KBM-7 (cell line): ENCODE data around the gene CLDN2.
A peak's percentile ranks its signal among the peaks of the same experiment; 100 is the strongest.
"Not testable (repeated sequence)": the region's sequence is repeated elsewhere in the genome, so short reads cannot be mapped to it uniquely, and the experiment has no call there.

ENCODE experiments used
- DNase-seq: peaks from one replicate; pipeline ENCODE4 v3.0.0-alpha.2; 2015
- in situ Hi-C: fragments of 300-500 bp; cut with MboI; formaldehyde crosslinking; loops from 2 replicates; pipeline ENCODE4 v1.14.3; 2020; ENCODE audit warnings: low sequenced_read_pairs, low pct_unique_long_range_greater_than_20kb, mixed read lengths

The CLDN2 gene, protein sequence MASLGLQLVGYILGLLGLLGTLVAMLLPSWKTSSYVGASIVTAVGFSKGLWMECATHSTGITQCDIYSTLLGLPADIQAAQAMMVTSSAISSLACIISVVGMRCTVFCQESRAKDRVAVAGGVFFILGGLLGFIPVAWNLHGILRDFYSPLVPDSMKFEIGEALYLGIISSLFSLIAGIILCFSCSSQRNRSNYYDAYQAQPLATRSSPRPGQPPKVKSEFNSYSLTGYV

GRCh38 chrX:106919932-106920452 lies at the start of gene CLDN2:
CLDN2 (plus strand) TSS chrX:106920402; CDS start chrX:106928229, 7,827 bp downstream.
- no peak for DNase-seq
- in situ Hi-C loops, result no loop called here

GRCh38 chrX:106872796-106873195 lies 47.4 kb upstream of the CLDN2 start:
- DNase-seq, in situ Hi-C loops: not testable (repeated sequence)

GRCh38 chrX:106874075-106874474 lies 46.1 kb upstream of the CLDN2 start:
- in situ Hi-C loops, result no loop called here
- peak; percentile 24 for DNase-seq

DNA sequence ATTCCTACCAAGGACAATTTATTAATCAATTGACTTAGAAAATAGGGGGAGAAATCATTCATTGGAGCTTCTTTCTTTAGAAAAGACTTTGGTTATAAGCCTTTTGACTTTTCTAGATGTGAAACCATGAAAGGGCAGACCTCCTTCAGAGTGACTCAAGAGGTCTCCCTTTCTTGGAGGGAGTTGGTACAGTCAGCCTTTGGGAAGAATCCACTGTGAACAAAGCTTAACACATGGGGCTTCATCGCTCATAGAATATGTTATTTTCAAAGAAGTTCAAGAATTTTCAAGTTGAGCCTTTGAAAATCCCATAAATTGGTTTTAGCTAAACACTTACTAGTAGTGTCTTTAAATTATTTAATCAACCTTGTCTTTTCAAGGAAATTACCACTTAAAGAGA lies 45.1 kb upstream of the CLDN2 start:
- no peak for DNase-seq
- in situ Hi-C loops, result no loop called here

GRCh38 chrX:106889468-106889867 lies 30.7 kb upstream of the CLDN2 start:
- in situ Hi-C loops, result no loop called here
- DNase-seq, result no peak

GRCh38 chrX:106891762-106892460 lies 28.3 kb upstream of the CLDN2 start:
- no peak for DNase-seq
- in situ Hi-C loops, result no loop called here

DNA sequence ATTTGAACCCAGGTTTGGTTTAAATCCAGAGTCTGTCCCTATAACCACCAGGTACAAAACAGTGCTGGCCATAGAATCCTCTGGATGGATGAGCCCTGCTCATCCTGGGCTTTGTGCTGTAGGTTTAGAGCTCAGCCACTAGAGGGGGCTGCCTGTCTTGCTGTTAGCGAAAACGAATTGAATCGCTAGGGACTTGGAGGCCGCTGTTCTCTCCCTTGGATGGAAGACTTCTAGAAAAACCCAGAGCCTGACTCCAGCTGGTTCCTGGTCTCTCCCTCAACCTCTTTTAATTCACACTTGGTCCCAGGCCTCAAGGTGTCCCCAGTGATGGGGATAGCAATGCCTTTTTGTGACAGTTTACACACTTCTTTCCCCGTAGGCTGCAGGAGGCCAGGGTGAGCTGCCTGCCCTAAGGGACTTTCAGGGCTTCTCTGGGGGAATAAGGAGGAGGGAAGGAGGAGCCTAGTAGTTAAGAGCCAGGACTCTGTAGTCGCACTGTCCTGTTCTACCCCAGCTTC lies 25.8 kb upstream of the CLDN2 start:
- DNase-seq, result peak; percentile 63

GRCh38 chrX:106894978-106895452 lies 25.2 kb upstream of the CLDN2 start:
- no peak for DNase-seq

More for the DNA sequence above, 25.8 kb upstream of the CLDN2 start:
- in situ Hi-C loops, result no loop called here

DNA sequence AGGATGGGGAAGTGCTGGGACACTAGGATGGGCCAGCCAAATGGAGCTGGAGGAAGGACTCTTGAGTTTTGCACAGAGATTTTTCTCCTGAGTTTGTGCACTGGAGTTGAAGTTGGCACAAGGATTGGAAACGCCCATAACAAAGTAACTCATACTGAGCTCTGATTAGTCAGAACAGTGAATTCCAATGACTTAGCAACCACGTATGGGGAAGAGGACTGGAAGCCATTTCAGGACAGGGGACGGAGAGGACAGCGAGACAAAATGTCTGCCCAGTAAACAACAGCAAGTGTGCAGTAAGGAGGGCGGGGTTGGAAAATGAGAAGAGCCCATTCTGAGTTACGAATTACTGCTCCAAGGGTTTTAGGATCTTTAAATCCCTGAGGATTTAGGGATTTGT lies 22.9 kb upstream of the CLDN2 start:
- no peak for DNase-seq
- in situ Hi-C loops, result no loop called here

More at GRCh38 chrX:106894978-106895452, 25.2 kb upstream of the CLDN2 start:
- in situ Hi-C loops, result no loop called here

DNA sequence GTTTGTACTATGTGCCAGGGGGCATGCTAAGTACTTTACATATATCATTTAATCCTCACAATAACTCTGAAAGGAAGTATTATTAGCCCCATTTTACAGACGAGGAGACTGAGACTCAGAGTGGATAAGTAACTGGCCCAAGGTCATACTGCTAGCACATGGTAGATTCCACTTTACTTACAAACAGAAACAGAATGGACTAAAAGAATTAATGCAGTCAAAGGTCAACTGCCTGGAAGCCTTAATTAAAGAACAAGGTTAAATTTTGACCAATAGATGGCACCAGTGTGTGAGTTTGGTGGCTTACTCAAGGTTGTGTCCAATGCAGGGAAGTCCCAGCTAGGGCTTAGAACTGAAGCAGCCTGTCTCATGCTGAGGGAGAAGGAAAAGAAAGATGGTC lies 21.7 kb upstream of the CLDN2 start:
- DNase-seq, result peak; percentile 73
- in situ Hi-C loops, result no loop called here

GRCh38 chrX:106899276-106899675 lies 20.9 kb upstream of the CLDN2 start:
- in situ Hi-C loops, result no loop called here

DNA sequence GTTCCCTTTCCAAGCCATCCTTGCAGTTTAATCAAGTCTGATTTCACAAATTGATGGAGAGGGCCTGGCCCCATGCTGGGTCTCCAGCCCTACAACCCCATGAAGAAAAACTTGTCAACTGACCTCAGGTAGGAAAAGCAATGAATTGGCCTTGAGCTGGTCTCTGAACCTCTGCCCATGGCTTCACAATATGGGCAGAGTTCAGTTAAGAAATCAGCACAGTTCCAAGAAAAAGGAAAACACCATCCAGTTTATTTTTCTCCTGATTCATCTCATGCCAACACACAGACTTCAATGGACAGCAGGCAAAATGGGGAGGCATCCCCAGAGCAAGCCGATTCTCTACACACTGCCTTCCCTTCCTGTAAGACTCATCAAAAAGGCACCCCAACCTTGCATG lies 20.4 kb upstream of the CLDN2 start:
- no peak for DNase-seq
- in situ Hi-C loops, result no loop called here

More at GRCh38 chrX:106899276-106899675, 20.9 kb upstream of the CLDN2 start:
- no peak for DNase-seq

- in situ Hi-C loops, result no loop called here
- no peak for DNase-seq
Observed at GRCh38 chrX:106901341-106901740, 18.9 kb upstream of the CLDN2 start.

DNA sequence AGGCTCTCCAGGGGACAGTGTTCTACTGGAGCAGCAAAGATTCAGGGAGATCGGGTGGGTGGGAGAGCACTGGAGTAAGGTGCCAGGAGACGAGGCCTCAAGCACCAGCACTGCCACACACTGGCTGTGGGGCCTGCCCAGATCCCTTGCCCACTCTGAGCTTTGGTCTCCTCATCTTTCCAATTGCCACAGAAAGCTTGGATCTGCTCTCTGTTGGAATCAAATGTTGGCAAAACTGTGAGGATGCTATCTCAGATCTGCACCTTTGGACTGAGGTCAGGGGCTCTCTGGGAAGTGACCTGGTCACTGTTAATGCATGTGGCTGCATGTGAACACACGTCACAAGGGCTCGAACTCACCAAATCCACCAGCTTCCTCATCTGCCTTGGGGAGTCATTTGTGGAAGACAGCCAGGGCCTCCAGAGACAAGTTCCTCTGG lies 18.4 kb upstream of the CLDN2 start:
- DNase-seq, result no peak
- in situ Hi-C loops, result no loop called here

GRCh38 chrX:106902684-106903083 lies 17.5 kb upstream of the CLDN2 start:
- DNase-seq, result no peak
- in situ Hi-C loops, result no loop called here

GRCh38 chrX:106903291-106903824 lies 16.8 kb upstream of the CLDN2 start, which contains the start of gene RIPPLY1:
RIPPLY1 (minus strand) TSS chrX:106903341; CDS start chrX:106903287, 54 bp downstream.
- no peak for DNase-seq
- in situ Hi-C loops, result no loop called here

DNA sequence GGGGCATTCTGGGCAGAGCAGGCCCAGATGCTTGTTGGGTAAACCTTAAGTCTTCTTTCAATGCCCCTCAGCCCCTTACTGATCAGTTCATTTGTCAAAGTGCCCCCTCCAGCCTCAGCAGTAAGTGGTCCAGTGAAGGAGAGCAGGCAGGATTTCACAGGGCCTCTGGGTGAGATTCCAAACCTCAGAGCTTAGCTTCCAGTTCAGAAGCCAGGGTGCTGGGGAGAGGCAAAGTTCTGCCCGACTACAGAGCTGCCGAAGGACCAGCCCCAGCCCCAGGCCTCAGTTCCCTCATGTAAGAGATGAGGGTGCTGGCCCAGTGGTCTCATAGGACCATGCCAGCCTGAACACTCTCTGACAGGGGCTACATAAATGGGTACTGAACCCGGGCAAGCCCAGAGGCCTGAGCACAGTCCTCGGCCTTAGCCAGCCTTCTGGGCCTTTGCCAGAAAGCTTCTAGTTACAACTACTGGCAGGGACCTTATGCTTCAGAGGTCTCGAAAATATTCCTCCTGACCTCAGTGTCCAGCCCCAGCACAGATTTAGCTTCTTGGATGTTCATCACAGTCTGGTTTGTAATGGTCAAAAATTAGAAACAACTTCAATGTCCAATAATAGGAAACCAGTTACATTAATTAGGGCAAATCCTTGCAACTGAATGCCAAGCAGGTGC lies 16.2 kb upstream of the CLDN2 start:
- DNase-seq, result no peak
- in situ Hi-C loops, result no loop called here

DNA sequence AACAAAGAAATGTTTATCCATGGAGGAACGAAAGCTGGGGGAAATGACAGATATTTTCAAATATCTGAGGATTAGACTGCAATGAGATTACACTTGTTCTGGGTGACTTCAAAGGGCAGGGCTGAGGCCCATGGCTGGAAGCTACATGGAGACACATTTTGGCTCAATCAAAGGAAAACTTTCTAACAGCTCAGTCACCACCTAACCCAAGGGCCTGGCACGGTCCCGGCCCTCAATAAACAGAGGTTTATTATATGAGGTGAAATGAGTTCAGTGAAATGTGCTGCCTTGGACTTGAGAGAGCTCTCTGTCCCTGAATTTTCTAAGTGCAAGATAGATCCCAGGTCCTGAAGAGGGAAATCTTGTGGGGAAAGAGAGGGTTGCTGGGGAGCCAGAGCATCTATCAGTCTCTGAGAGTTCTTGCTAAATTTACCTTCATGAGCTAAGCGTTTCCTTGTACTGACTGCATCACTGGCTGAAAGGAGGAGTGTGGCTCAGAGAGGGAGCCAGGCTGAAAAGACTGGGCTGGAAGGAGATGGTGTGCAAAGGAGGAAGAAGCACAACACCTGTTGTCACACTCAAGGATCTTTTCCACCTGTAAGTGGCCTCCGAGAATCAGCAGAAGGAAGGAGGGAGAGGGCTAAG lies 15.0 kb upstream of the CLDN2 start:
- no peak for DNase-seq
- in situ Hi-C loops, result no loop called here

DNA sequence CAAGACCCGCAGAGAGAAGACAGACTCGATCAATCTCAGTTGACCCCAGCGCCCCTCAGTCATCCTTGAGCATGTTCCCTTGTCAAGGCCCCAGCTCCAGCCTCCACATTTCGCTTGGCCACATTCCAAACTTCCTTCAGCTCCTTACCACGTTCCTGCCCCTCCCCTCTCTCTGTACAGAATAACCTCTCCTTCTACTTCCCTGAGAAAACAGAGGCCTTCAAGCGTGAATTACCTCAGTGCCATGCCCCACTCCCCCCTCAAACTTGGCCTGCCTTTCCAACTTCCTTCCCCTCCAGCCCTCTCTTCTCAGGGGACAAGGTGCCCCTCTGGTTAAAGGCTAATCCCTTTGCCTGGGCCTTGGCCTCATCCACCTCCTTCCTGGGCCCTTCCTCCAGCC lies 13.8 kb upstream of the CLDN2 start:
- DNase-seq, result peak; percentile 28
- in situ Hi-C loops, result no loop called here
